Non-pigmented ciliary epithelial cell (primary cell): ENCODE measurements around the gene ACOT12.
"Not testable (repeated sequence)": the region's sequence is repeated elsewhere in the genome, so short reads cannot be mapped to it uniquely, and the experiment has no call there.

ENCODE experiments used
- DNase-seq: peaks from one replicate; pipeline ENCODE4 v3.0.0-alpha.2; 2010; ENCODE audit warnings: low read depth

ACOT12 gene

GRCh38 chr5:81338213-81338612 lies 55.7 kb downstream of the ACOT12 start:
- not testable (repeated sequence) for DNase-seq

GRCh38 chr5:81337803-81338202 lies 56.1 kb downstream of the ACOT12 start:
- no peak for DNase-seq

GRCh38 chr5:81336556-81336955 lies 57.4 kb downstream of the ACOT12 start:
- no peak for DNase-seq

GRCh38 chr5:81335946-81336345 lies 58.0 kb downstream of the ACOT12 start:
- no peak for DNase-seq

- DNase-seq, result no peak
These were observed 59.5 kb downstream of the ACOT12 start for GRCh38 chr5:81334304-81335061.

GRCh38 chr5:81326554-81326953 lies 67.4 kb downstream of the ACOT12 start:
- no peak for DNase-seq

- DNase-seq, result no peak
These were observed 76.4 kb downstream of the ACOT12 start for GRCh38 chr5:81317536-81317935.

GRCh38 chr5:81316571-81316970 lies 77.4 kb downstream of the ACOT12 start:
- DNase-seq, result no peak

GRCh38 chr5:81315830-81316229 lies 78.1 kb downstream of the ACOT12 start:
- DNase-seq, result no peak

GRCh38 chr5:81315336-81315735 lies 78.6 kb downstream of the ACOT12 start:
- DNase-seq, result no peak

- no peak for DNase-seq
These were observed 79.4 kb downstream of the ACOT12 start for GRCh38 chr5:81314581-81314980.

- no peak for DNase-seq
These were observed 80.2 kb downstream of the ACOT12 start for GRCh38 chr5:81313686-81314085.

GRCh38 chr5:81313278-81313677 lies 80.7 kb downstream of the ACOT12 start:
- DNase-seq, result no peak

GRCh38 chr5:81310402-81311063 lies 83.4 kb downstream of the ACOT12 start:
- no peak for DNase-seq

GRCh38 chr5:81308836-81309235 lies 85.1 kb downstream of the ACOT12 start:
- no peak for DNase-seq

GRCh38 chr5:81305785-81306184 lies 88.1 kb downstream of the ACOT12 start:
- no peak for DNase-seq

- peak; percentile 84 for DNase-seq
These were observed 90.4 kb downstream of the ACOT12 start for GRCh38 chr5:81303563-81303962.

GRCh38 chr5:81302596-81302995 lies 91.3 kb downstream of the ACOT12 start:
- DNase-seq, result no peak

GRCh38 chr5:81301271-81302015 lies 92.5 kb downstream of the ACOT12 start, which contains the start of gene ZCCHC9:
Gene ZCCHC9 (plus strand): TSS chr5:81301587. CDS start chr5:81304758, 3,171 bp downstream.
- DNase-seq, result peak; percentile 81

- no peak for DNase-seq
These were observed 93.0 kb downstream of the ACOT12 start for GRCh38 chr5:81300921-81301270.

GRCh38 chr5:81297531-81297930 lies 96.4 kb downstream of the ACOT12 start:
- DNase-seq, result no peak

GRCh38 chr5:81294021-81294420 lies 99.9 kb downstream of the ACOT12 start:
- DNase-seq, result not testable (repeated sequence)

GRCh38 chr5:81292130-81292529 lies 101.8 kb downstream of the ACOT12 start:
- no peak for DNase-seq
